NCI-H1048 (cell line): ENCODE results near the gene KDM8.

Experiments used
- DNase-seq: peaks from one replicate; lab custom pipeline; 2025; lab: John Stamatoyannopoulos, UW

The KDM8 gene

DNA sequence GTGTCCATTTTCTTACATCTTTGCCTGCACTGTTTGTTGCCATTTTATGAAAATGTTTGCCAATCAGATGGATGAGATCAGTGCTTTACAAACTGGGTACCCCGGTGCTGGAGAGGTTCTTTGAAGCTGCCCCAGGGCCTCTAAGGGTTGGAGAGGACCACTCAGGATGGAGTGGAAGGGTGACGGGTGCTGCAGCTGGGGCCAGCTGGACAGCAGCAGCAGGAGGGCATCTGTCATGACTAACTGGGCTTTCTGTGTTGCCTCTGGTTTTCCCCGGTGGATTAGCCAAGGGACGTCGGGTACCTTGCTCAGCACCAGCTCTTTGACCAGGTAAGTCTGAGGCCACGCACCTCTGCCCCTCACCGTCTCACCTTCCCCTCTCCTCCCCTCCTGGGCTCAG, 12.3 kb downstream of the KDM8 start:
- DNase-seq = no peak

- no peak for DNase-seq
These were observed 13.1 kb downstream of the KDM8 start for GRCh38 chr16:27216297-27216885.

DNA sequence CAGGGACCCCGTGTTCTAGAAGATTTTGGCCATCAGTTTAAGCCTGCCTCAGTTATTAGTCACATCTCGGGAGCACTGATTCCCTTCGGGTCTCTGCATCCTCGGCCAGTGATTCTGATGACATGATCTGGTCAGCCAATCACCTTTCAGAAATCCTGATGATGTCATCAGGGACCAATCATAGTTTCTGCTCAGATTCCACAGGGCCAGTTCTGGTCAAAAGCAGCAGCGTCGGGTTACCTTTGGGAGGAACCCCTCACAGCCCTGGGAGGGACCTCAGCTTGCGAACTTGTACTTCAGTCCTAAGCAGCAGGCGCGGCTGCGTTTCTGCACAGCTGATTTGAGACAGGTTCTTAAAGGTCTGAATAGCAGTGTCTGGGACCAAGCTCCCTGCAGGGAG, 13.9 kb downstream of the KDM8 start:
- DNase-seq = peak; percentile 1

GRCh38 chr16:27218756-27219155, 15.4 kb downstream of the KDM8 start:
- DNase-seq = no peak

GRCh38 chr16:27219161-27219560, 15.8 kb downstream of the KDM8 start:
- DNase-seq = no peak

DNA sequence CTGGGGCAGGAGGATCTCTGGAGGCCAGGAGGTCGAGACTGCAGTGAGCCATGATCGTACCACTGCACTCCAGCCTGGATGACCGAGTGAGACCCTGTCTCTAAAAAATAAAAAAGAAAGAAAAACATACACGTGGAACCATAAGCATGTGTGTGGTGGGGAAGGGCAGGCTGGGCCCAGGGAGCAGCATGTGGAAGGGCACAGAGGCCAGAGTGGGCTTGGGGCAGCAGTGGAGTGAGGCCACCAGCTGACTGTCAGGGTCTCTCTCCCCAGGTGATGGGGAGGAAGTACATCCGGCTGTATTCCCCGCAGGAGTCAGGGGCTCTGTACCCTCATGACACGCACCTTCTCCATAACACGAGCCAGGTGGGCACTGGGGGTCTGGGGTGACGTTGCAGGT, 16.8 kb downstream of the KDM8 start:
- DNase-seq = no peak

DNA sequence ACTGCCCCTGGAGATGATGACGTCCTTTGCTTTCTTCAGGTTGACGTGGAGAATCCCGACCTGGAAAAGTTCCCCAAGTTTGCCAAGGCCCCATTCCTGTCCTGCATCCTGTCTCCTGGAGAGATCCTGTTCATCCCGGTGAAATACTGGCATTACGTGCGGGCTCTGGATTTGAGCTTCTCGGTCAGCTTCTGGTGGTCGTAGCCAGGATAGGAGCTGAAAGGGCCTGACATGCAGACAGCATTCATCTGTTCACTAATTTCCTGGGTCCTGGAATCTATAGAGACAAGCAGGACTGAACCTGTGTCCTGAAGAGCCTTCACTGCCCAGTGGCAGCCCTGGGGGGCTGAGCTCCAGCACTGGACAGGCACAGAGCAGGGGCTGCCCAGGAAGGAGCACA, 17.2 kb downstream of the KDM8 start:
- DNase-seq = no peak

- DNase-seq = no peak
These were observed 17.7 kb downstream of the KDM8 start for GRCh38 chr16:27220991-27221390.

DNA sequence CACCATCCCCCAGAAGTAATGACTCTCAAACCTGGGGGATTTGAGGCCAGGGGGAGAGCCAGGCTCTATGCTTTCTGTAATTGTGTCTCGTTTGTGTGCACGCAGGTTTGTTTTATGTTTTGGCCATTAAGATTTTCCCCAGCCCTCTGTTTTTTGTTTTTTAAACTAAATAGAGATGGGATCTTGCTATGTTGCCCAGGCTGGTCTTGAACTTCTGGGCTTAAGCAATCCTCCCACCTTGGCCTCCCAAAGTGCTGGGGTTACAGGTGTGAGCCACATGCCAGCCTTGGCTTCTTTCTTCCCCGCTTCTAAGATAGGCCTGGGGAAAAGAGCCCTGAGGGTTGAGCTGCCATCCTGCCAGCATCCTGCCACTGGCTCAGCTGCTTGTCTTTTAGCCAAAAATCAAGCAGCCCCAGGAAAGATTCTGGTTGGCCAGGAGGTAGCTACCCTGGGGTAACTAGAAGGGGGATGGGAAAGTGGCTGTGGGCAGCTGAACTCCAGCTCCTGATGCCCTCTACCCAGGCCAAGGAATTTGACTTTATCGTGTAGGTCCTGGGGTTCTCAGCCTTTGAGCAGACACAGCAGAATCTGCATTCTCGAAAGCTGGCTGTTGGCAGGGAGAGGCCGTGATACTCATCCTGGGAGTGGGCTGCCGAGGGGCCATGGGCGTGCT, 18.4 kb downstream of the KDM8 start:
- DNase-seq = no peak

- DNase-seq = no peak
These were observed 19.2 kb downstream of the KDM8 start for GRCh38 chr16:27222249-27223225.

GRCh38 chr16:27223226-27223610, 19.9 kb downstream of the KDM8 start:
- no peak for DNase-seq

GRCh38 chr16:27223701-27224100, 20.4 kb downstream of the KDM8 start:
- no peak for DNase-seq

DNA sequence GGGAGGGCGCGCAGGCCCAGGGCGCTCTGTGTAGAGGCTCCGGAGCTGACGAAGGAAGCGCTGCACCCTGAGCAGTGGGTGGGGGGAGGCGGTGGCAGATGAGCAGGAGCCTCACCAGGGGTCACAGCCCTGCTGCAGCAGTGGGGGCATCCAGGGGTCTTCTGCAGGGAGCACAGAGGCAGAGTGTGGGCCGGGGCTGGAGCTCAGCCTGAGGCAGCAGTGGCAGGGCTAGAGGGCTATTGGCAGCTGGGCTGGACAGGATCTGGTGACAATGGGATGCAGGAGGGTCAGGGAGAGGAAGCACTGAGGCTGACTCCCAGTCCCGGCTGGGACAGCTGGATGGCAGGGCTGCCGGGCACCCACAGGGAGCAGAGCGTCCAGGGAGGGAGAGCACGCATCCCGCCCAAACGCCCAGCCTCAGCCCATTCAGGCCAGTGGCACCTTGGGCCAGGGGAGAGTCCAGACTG, 21.0 kb downstream of the KDM8 start:
- no peak for DNase-seq

- no peak for DNase-seq
These were observed 21.5 kb downstream of the KDM8 start for GRCh38 chr16:27224741-27225300.

GRCh38 chr16:27225536-27226360, 22.4 kb downstream of the KDM8 start:
- no peak for DNase-seq

- DNase-seq = no peak
These were observed 23.1 kb downstream of the KDM8 start for GRCh38 chr16:27226476-27226875.

DNA sequence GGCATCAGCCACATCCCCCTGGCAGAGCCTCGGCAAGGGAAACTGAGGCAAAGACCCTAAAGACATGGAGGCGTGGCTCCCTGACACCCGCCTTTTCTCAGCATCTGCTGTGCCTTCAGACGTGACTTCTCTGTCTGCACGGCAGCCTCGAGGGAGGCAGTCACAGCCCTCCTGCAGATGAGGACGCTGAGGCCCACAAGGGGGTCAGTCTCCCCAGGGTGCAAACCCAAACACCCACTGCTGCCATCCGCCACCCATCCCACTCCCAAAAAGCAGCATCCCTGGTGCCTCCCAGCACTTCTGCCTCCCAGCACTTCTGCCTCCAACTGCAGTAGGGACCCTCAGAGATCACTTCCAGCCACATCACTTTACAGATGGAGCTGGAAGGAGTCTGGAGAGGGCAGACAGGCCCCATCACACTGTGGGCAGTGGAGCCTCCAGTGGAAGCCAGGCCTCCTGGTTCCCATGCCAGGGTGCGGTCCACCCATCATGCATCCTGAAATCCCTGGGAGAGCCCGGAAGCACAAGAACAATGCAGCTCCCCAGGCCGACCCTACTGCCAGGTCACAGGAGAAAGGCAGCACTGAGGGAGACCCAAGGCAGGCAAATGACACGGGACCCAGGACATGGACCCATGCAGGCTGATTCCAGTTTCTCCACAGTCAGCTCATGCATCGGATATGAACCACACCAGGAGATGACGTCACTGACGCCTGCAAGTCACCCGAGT, 23.8 kb downstream of the KDM8 start:
- DNase-seq = no peak

GRCh38 chr16:27228045-27228444, 24.7 kb downstream of the KDM8 start:
- DNase-seq = no peak

- DNase-seq = no peak
These were observed 25.5 kb downstream of the KDM8 start for GRCh38 chr16:27228621-27229501.
